ENCODE measurements around the gene PKHD1.

- TF ChIP-seq CTCF (IDR thresholded peaks at IDR 0.05): no peak
- TF ChIP-seq JUND (IDR thresholded peaks at IDR 0.05): no peak
- no peak for TF ChIP-seq USF2 (IDR thresholded peaks at IDR 0.05; ENCODE audit: borderline replicate concordance, low read depth, low read length)
- no peak for TF ChIP-seq GATA2 (CRISPR knock-in tag; IDR thresholded peaks at IDR 0.05)
- no peak for TF ChIP-seq RAD21 (IDR thresholded peaks at IDR 0.05; ENCODE audit: low read length)
- no peak for TF ChIP-seq POLR2AphosphoS5 (IDR thresholded peaks at IDR 0.05; ENCODE audit: low read depth, low read length)
- no peak for TF ChIP-seq REST (IDR thresholded peaks at IDR 0.05; ENCODE audit: low read depth, low read length)
- no peak for TF ChIP-seq SMC3 (IDR thresholded peaks at IDR 0.05; ENCODE audit: low read depth, low read length)
- no peak for TF ChIP-seq FOXM1 (IDR thresholded peaks at IDR 0.05; ENCODE audit: low read depth)
- TF ChIP-seq TCF12 (IDR thresholded peaks at IDR 0.05): no peak
- no peak for TF ChIP-seq IRF3 (IDR thresholded peaks at IDR 0.05; ENCODE audit: low read depth, low read length)
- TF ChIP-seq MAX (IDR thresholded peaks at IDR 0.05; ENCODE audit: low read depth): no peak
- TF ChIP-seq ZBTB33 (IDR thresholded peaks at IDR 0.05; ENCODE audit: borderline replicate concordance, low read depth): no peak
Observed at GRCh38 chr6:52134011-52134410, 46.6 kb upstream of the PKHD1 start.

Data from SK-N-SH (cell line).